Psoas muscle (tissue), 8 donors: ENCODE results near the gene PRMT7. TPM values are rescaled to one million over a fixed set of nuclear protein-coding genes. Genes with fewer than 3 reads are reported as not detected.

Source experiments
- ATAC-seq, 4 donors: fragments of 200-7000 bp; cut with Tn5 transposase; one replicate each; pipeline ENCODE4 v1.9.1; 2020; ENCODE audit warnings: moderate library complexity in 3 of 4, mild to moderate bottlenecking in 2 of 4
- DNase-seq, 2 donors: peaks; one replicate each; pipeline ENCODE4 v3.0.0-alpha.2; 2020
- H3K27ac ChIP-seq: fragments of 200-600 bp; one replicate; pipeline ENCODE4 v1.8.0; 2022
- H3K27me3 ChIP-seq, 3 donors: fragments of 200-600 bp in 1 of 3; one replicate each; pipeline versions ENCODE4 v1.6.1 to v1.8.0; 2013 to 2022; ENCODE audit warnings: low read length in 2 of 3, mild to moderate bottlenecking in 2 of 3, moderate library complexity in 1 of 3; ENCODE audit not compliant: insufficient read depth in 3 of 3
- H3K36me3 ChIP-seq, 2 donors: fragments of 200-600 bp in 1 of 2; one replicate each; pipeline versions ENCODE4 v1.6.1 to v1.8.0; 2013 to 2022; ENCODE audit warnings: low read depth in 1 of 2, mild to moderate bottlenecking in 1 of 2, moderate library complexity in 1 of 2; ENCODE audit not compliant: insufficient read depth in 1 of 2
- H3K4me1 ChIP-seq: fragments of 200-600 bp; one replicate; pipeline ENCODE4 v1.8.0; 2022
- H3K4me3 ChIP-seq: fragments of 200-600 bp; one replicate; pipeline ENCODE4 v1.8.0; 2022; ENCODE audit warnings: mild to moderate bottlenecking
- H3K9me3 ChIP-seq: fragments of 200-600 bp; one replicate; pipeline ENCODE4 v1.8.0; 2022
- CTCF ChIP-seq: fragments of 200-600 bp; IDR thresholded peaks from one replicate; pipeline ENCODE4 v1.8.0; 2022; ENCODE audit warnings: antibody characterized with exemption
- WGBS, 3 donors: extraction: QIAGEN DNeasy Blood & Tissue Kit; methylation state at CpG; one replicate each; pipeline versions ENCODE4 v1.1.6 to v1.1.7; 2013; 5-methylcytosine and 5-hydroxymethylcytosine counted together
- intact Hi-C, 2 donors: fragments of 100-400 bp; cut with DNase I; formaldehyde crosslinking; loops; one replicate each; pipeline versions ENCODE4 v1.11.0 to v1.14.2; 2022
- polyA plus RNA-seq, 3 donors: library from polyadenylated mRNA; stranded (reverse); fragments of 200-250 nt; gene quantifications; one replicate each; pipeline ENCODE4 v1.2.3, GENCODE V29; 2013
- total RNA-seq, 4 donors: library from RNA; stranded (reverse); fragmentation: NEBNext Ultra II Directional in 2 of 4; extraction: Animal tissue kit (Norgen Biotek cat#: 25700) in 2 of 4; gene quantifications; one replicate each; pipeline versions ENCODE4 v1.2.1 to v1.2.4, GENCODE V29; 2021 to 2023
- donor health status: healthy with polysubstance abuse.
- donor health status: DM: no; HTN: no; CAD: no; lungs with moderate emphysema.
- donor health status: Bipolar disorder and iron deficiency.
- donor health status: healthy.
- donor health status: DM: yes; HTN: yes; CAD: no.
- donor health status: DM: no; HTN: no; CAD: no.
- donor health status: DM: no; HTN: no; CAD: no.
- donor health status: DM: yes; HTN: yes; CAD: no.

PRMT7 gene
- total and polyA plus RNA-seq, 7 donors, result 18.9 to 45.1 (median 26.0) TPM

DNA sequence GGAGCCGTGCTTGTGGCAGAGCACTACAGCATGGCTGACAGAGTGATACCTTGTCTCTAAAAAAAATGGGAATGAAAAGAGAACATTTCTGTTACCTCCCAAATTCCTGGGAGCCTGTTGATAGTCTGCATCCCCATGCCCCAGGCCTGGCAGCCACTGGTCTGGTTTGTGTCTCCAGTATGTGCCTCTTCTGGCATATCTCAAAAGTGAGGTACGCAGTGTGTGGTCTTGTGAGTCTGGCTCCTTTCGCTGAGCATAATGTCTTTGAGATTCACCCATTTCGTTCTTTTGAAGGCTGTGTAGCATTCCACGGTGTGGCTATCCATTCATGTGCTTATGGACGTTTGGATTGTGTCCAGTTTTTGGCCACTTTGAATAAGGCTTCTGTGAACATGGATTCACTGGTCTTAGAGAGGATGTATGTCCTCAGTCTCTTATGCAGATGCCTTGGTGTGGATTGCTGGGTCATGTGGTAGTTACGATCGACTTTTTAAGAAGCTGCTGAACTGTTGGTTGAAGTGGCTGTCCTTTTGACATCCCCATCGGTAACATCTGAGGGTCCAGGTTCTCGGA is 39.1 kb downstream of the PRMT7 start:
- DNase-seq (no peak), ATAC-seq (no peak)
- no peak overlapping the region for H3K27ac ChIP-seq
- TF ChIP-seq CTCF, result no peak
- H3K4me1 ChIP-seq, result peaks cover 26% of the 10 kb centered on the region
- no peaks in the 10 kb centered on the region for H3K9me3 ChIP-seq
- WGBS, 3 donors, result 89 to 95% (median 91%) methylated on average over 10 of the region's 10 CpGs
- H3K4me3 ChIP-seq, result no peak overlapping the region
- H3K36me3 ChIP-seq, result peaks cover 6 to 91% of the 10 kb centered on the region in 2 donors
- no peaks in the 10 kb centered on the region for H3K27me3 ChIP-seq
- intact Hi-C loops, result no loop called here

DNA sequence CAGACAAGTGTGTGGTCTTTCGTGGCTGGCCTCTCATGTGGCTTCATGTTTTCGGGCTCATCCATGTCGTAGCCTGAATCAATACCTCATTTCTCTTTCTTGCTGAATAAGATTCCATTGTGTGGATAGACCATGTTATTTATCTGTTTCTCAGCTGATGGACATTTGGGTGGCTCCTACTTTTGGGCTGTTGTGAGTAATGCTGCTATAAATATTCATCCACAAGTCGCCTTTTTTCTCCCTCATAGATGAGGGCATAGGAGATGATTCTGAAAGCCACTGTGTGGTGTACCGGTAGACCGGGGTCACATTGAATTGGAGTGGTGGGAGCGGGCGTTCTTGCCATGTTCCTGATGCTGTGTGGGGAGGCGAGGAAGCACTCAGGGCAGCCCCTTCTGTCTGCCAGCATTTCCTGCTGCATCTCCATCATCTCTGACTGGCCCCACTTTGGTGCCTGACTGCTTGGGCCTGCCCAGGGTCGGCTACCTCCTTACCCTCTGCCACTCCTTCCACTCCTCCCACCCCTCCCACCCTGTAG is 40.1 kb downstream of the PRMT7 start:
- no peaks in the 10 kb centered on the region for H3K27me3 ChIP-seq
- H3K36me3 ChIP-seq, result peaks cover 6 to 98% of the 10 kb centered on the region in 2 donors
- WGBS, 3 donors, result 88 to 95% (median 90%) methylated on average over 10 of the region's 10 CpGs
- no peaks in the 10 kb centered on the region for H3K9me3 ChIP-seq
- intact Hi-C loops, result no loop called here
- TF ChIP-seq CTCF, result no peak
- H3K4me1 ChIP-seq, result peaks cover 17% of the 10 kb centered on the region
- no peak overlapping the region for H3K27ac ChIP-seq
- ATAC-seq, result no peak
- DNase-seq, result no peak
- no peak overlapping the region for H3K4me3 ChIP-seq

DNA sequence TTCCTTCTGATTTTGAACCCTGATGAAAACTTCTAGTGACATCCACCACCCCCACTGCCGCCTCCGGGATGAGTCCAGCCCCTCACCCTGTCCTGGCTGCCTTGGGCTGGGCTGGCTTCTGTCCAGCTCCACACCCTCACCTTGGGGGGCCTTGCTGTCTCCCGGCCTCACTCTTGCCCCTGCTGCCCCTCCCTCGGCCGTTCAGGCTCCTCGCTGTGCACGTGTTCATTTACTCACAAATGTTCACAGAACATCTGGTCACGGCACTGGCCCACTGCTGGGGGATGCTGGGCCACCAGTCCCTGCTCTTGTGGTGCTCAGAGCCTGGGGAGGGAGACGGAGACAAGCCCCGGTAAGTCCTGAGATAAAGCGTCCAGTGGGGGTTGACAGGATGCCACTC is 40.6 kb downstream of the PRMT7 start:
- intact Hi-C loops, result no loop called here
- no peaks in the 10 kb centered on the region for H3K27me3 ChIP-seq
- H3K4me3 ChIP-seq, result no peak overlapping the region
- TF ChIP-seq CTCF, result no peak
- no peak overlapping the region for H3K27ac ChIP-seq
- WGBS, 3 donors, result 86 to 91% (median 86%) methylated on average over 11 of the region's 11 CpGs
- H3K4me1 ChIP-seq, result peaks cover 16% of the 10 kb centered on the region
- ATAC-seq, result no peak
- no peaks in the 10 kb centered on the region for H3K9me3 ChIP-seq
- peaks cover 6 to 98% of the 10 kb centered on the region in 2 donors for H3K36me3 ChIP-seq
- DNase-seq, result peak in 1 of 2 donors; percentile 47

DNA sequence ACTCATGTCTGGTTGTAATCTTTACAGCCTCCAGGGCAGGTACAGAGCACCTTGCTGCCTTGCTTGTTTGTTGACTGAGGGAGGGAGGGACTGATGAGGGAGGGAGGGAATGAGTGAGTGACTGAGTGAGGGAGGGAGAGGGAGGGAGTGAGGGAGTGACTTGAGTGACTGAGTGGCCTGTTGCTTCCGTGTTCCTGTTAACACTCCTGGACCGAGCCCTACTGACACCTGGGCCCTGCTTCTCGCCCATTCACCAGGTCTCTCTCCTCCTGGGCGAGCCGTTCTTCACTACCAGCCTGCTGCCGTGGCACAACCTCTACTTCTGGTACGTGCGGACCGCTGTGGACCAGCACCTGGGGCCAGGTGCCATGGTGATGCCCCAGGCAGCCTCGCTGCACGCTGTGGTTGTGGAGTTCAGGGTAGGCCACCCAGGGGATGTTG is 41.2 kb downstream of the PRMT7 start:
- peak in 1 of 2 donors; percentile 24 for DNase-seq
- WGBS, 3 donors, result 89 to 93% (median 90%) methylated on average over 11 of the region's 11 CpGs
- Histone ChIP-seq H3K4me3 (no peak overlapping the region), H3K27ac (no peak overlapping the region), H3K27me3 (no peaks in the 10 kb centered on the region), H3K9me3 (no peaks in the 10 kb centered on the region), H3K4me1 (peaks cover 16% of the 10 kb centered on the region), H3K36me3 (peaks cover 6 to 98% of the 10 kb centered on the region in 2 donors)
- TF ChIP-seq CTCF, result no peak
- intact Hi-C loops, result no loop called here
- no peak for ATAC-seq

- Histone ChIP-seq H3K4me3 (no peak overlapping the region), H3K27me3 (no peaks in the 10 kb centered on the region), H3K27ac (no peak overlapping the region), H3K4me1 (peaks cover 9% of the 10 kb centered on the region), H3K36me3 (peaks cover 6 to 97% of the 10 kb centered on the region in 2 donors), H3K9me3 (no peaks in the 10 kb centered on the region)
- intact Hi-C loops, result no loop called here
- WGBS, 3 donors, result 85 to 95% (median 88%) methylated on average over 13 of the region's 13 CpGs
- ATAC-seq (no peak), DNase-seq (peak in 1 of 2 donors; percentile 26)
- no peak for TF ChIP-seq CTCF
These were observed 42.5 kb downstream of the PRMT7 start for GRCh38 chr16:68353366-68353765.
